GM20000 (cell line): Measurements from ENCODE around the gene MFSD2B.

Source experiments
- DNase-seq: peaks from one replicate; pipeline ENCODE4 v3.0.0; 2012; ENCODE audit warnings: low spot score
- TF ChIP-seq, protein P1 (sequence below): IDR thresholded peaks from 2 replicates; pipeline ENCODE4 v1.5.1; 2012; ENCODE audit warnings: mild to moderate bottlenecking, control low read depth; ENCODE audit errors: extremely low read depth, missing control alignments

Gene MFSD2B

DNA sequence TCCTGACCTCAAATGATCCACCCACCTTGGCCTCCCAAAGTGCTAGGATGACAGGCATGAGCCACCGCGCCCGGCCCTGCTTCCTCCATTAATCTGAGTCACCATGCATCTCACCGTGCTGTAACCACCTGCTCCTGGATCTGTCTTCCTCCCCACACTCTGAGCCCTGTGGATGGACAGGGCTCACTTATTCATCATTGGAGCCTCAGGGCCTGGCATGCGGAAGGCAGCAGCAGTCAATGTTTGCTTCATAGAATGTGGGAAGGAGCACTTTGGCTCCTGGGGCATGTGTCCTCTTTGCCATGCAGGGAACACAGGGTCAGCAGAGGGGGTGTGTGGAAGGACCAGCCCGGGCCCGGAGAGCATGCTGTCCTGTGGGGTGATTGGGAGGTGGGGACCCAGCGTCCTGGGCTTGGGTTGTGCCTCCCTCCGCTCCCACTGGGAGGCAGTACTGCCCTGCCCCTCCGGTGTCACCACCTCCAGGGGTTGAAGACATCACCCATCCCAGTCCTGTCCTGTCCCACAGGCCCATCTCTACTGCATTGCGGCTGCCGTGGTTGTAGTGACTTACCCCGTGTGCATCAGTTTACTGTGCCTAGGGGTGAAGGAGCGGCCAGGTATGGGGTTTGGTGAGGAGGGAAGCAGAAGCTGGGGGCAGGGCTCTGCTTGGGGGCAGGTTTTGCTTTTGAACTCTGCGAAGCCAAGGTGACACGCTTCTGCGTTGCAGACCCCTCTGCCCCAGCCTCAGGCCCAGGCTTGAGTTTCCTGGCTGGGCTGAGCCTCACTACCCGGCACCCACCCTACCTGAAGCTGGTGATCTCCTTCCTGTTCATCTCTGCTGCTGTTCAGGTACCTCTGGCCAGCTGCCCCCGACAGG, 11.5 kb downstream of the MFSD2B start:
- TF ChIP-seq, protein P1, sequence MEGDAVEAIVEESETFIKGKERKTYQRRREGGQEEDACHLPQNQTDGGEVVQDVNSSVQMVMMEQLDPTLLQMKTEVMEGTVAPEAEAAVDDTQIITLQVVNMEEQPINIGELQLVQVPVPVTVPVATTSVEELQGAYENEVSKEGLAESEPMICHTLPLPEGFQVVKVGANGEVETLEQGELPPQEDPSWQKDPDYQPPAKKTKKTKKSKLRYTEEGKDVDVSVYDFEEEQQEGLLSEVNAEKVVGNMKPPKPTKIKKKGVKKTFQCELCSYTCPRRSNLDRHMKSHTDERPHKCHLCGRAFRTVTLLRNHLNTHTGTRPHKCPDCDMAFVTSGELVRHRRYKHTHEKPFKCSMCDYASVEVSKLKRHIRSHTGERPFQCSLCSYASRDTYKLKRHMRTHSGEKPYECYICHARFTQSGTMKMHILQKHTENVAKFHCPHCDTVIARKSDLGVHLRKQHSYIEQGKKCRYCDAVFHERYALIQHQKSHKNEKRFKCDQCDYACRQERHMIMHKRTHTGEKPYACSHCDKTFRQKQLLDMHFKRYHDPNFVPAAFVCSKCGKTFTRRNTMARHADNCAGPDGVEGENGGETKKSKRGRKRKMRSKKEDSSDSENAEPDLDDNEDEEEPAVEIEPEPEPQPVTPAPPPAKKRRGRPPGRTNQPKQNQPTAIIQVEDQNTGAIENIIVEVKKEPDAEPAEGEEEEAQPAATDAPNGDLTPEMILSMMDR: no peak
- DNase-seq: no peak

- no peak for DNase-seq
- TF ChIP-seq, protein P1: no peak
Measured at GRCh38 chr2:24022324-24022974, 12.6 kb downstream of the MFSD2B start.

- TF ChIP-seq, protein P1: no peak
- DNase-seq: no peak
Measured at GRCh38 chr2:24022975-24023575, 13.2 kb downstream of the MFSD2B start.

GRCh38 chr2:24024018-24024417, 14.1 kb downstream of the MFSD2B start:
- DNase-seq: no peak
- TF ChIP-seq, protein P1: no peak

DNA sequence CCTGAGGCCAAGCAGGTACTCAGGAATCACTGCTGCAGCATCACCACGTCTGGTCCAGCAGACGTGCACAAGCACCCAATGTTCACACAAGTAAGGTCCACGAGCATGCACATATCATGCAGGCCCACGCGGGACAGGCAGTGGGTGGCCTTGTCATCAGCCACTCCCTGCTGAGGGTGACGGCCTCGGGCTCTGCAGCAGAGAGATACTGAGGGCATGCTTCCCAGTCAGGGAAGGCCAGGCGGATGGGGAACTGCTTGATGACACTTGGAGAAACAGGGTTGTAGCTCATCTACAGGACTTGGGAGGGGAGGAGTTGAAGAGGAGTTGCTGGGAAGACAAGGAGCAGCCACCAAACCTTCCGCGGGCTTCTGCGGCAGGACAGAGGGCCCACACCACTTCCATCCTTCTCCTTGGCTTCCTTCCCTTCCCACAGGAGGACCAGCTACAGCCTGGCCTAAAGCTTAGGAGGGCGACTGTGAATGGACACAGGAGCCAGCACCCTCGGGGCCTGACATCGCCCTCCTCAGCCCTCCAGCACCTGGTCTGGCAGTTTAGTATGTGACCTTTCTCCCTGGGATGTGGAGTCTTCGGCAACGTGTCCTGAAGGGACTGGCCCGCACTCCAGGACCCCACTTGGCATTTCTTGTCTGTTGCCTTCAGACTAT, 15.2 kb downstream of the MFSD2B start:
- TF ChIP-seq, protein P1: no peak
- DNase-seq: no peak

- DNase-seq: no peak
- TF ChIP-seq, protein P1: no peak
Measured at GRCh38 chr2:24026233-24026632, 16.3 kb downstream of the MFSD2B start.
